ENCODE results near the gene DNAH10. TPM values are rescaled to one million over a fixed set of nuclear protein-coding genes. Genes with fewer than 3 reads are reported as not detected.

Gene DNAH10
- total RNA-seq, 2 experiments from 2014 or later: 0.38 to 0.43 TPM

GRCh38 chr12:123924539-123924938 is 162.4 kb downstream of the DNAH10 start:
- ATAC-seq: no peak
- POLR2A ChIA-PET: interaction anchor here (0.9 kb wide), 1 partner anchor 10 kb away, joined by 3 read pairs; no protein-coding TSS in a partner anchor
- H3K27ac Mint-ChIP-seq: no peak overlapping the region
- H3K9me3 Mint-ChIP-seq: no peaks in the 10 kb centered on the region
- no peaks in the 10 kb centered on the region for H3K36me3 Mint-ChIP-seq (ENCODE audit: low read depth)
- intact Hi-C loops (cut with micrococcal nuclease): no loop called here
- no peaks in the 10 kb centered on the region for H3K4me1 Mint-ChIP-seq (ENCODE audit: low read depth)
- no peak overlapping the region for H3K4me3 Mint-ChIP-seq
- CTCF ChIA-PET: no interaction called here
- no peak for TF ChIP-seq CTCF (IDR thresholded peaks at IDR 0.05)
- DNase-seq: no peak
- peaks cover 2% of the 10 kb centered on the region for H3K27me3 Mint-ChIP-seq

DNA sequence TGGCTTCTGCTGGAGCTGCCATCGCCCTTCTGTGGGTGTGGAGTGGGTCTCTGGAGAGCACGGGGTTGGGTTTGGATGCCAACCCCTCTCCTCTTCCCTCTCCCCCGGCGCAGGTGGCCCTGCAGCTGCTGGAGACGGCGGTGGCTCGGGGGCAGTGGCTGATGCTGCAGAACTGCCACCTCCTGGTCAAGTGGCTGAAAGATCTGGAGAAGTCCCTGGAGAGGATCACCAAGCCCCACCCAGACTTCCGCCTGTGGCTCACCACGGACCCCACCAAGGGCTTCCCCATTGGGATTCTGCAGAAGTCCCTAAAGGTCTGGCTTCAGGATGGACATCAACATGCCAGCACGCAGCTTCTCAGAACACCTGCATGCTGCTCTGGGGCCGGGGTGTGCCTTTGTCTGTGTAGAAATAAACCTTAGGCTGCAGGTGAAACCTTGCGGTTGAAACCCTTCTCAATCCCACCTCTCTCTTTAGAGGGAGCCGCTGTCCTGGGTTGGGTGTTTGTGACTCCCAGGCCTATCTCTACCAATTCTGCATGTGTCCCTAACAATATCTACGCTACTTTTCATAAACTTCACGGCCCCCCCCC is 166.3 kb downstream of the DNAH10 start:
- TF ChIP-seq CTCF (IDR thresholded peaks at IDR 0.05): no peak
- Mint-ChIP-seq H3K27ac (no peak overlapping the region), H3K4me1 (ENCODE audit: low read depth) (peaks cover 13% of the 10 kb centered on the region), H3K4me3 (no peak overlapping the region), H3K27me3 (peaks cover 3% of the 10 kb centered on the region), H3K9me3 (no peaks in the 10 kb centered on the region), H3K36me3 (ENCODE audit: low read depth) (no peaks in the 10 kb centered on the region)
- ChIA-PET CTCF (interaction anchor here (2.1 to 4.0 kb wide), 2 partner anchors 10 to 23 kb away, joined by 10 to 17 read pairs; no protein-coding TSS in a partner anchor), POLR2A (interaction anchor here (1.9 kb wide), 1 partner anchor 66 kb away, joined by 4 read pairs; no protein-coding TSS in a partner anchor)
- intact Hi-C loops (cut with micrococcal nuclease): no loop called here
- DNase-seq (no peak), ATAC-seq (no peak)

- Mint-ChIP-seq H3K4me1 (ENCODE audit: low read depth) (peaks cover 13% of the 10 kb centered on the region), H3K4me3 (no peak overlapping the region), H3K27me3 (peaks cover 3% of the 10 kb centered on the region), H3K36me3 (ENCODE audit: low read depth) (no peaks in the 10 kb centered on the region), H3K27ac (no peak overlapping the region), H3K9me3 (no peaks in the 10 kb centered on the region)
- ChIA-PET POLR2A (interaction anchor here (1.9 kb wide), 1 partner anchor 66 kb away, joined by 4 read pairs; no protein-coding TSS in a partner anchor), CTCF (interaction anchor here (1.3 to 4.0 kb wide), 2 partner anchors 10 to 43 kb away, joined by 3 to 17 read pairs; no protein-coding TSS in a partner anchor)
- TF ChIP-seq CTCF (IDR thresholded peaks at IDR 0.05): no peak
- ATAC-seq (no peak), DNase-seq (no peak)
- intact Hi-C loops (cut with micrococcal nuclease): no loop called here
These were observed 166.8 kb downstream of the DNAH10 start for GRCh38 chr12:123928897-123929296.

DNA sequence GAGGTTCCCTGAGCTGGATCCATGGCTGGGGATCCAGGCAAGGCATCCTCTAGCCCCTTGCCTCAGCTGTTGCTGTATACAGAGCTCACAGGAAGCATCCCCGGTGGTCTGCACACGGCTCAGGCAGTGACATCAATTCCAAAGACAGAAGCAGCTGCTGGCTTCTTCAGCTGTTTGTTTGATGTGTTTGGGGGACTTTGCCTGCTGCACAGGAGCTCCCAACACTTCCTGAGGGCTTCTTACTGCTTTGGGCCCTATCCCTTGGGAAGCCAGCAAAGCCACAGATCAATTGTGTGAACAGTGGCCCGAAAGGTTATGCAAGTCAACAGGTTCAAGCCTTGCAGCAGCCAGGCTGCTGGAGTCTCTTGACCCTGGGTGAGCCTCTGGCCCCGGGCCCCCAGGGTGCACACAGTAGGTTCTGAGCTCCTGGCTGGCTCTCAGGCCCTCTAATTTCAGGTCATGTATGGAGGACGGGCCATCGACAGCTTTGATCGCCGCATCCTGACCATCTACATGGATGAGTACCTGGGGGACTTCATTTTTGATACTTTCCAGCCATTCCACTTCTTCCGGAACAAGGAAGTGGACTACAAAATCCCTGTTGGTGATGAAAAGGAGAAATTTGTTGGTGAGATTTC is 168.0 kb downstream of the DNAH10 start:
- Mint-ChIP-seq H3K27ac (no peak overlapping the region), H3K27me3 (peaks cover 3% of the 10 kb centered on the region), H3K9me3 (no peaks in the 10 kb centered on the region), H3K4me3 (no peak overlapping the region), H3K36me3 (ENCODE audit: low read depth) (no peaks in the 10 kb centered on the region), H3K4me1 (ENCODE audit: low read depth) (peaks cover 13% of the 10 kb centered on the region)
- ChIA-PET POLR2A (no interaction called here), CTCF (interaction anchor here (1.0 to 4.0 kb wide), 4 partner anchors 8 to 54 kb away, joined by 3 to 17 read pairs (median 4); no protein-coding TSS in a partner anchor)
- TF ChIP-seq CTCF (IDR thresholded peaks at IDR 0.05): no peak
- intact Hi-C loops (cut with micrococcal nuclease): no loop called here
- DNase-seq: no peak
- no peak for ATAC-seq

Measured in activated CD8-positive, alpha-beta T cell treated with anti-CD3 and anti-CD28 coated beads for 36 hours (primary cell).